Measurements from ENCODE around the gene ACP7. TPM values are rescaled to one million over a fixed set of nuclear protein-coding genes. Genes with fewer than 3 reads are reported as not detected.

Gene ACP7, protein sequence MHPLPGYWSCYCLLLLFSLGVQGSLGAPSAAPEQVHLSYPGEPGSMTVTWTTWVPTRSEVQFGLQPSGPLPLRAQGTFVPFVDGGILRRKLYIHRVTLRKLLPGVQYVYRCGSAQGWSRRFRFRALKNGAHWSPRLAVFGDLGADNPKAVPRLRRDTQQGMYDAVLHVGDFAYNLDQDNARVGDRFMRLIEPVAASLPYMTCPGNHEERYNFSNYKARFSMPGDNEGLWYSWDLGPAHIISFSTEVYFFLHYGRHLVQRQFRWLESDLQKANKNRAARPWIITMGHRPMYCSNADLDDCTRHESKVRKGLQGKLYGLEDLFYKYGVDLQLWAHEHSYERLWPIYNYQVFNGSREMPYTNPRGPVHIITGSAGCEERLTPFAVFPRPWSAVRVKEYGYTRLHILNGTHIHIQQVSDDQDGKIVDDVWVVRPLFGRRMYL
- total RNA-seq (2022; extraction: Qiagen RNA extraction; ENCODE audit: low read depth) = 0.14 to 0.24 TPM (median 0.17 TPM) in 4 of 5 replicates, not detected in the other

DNA sequence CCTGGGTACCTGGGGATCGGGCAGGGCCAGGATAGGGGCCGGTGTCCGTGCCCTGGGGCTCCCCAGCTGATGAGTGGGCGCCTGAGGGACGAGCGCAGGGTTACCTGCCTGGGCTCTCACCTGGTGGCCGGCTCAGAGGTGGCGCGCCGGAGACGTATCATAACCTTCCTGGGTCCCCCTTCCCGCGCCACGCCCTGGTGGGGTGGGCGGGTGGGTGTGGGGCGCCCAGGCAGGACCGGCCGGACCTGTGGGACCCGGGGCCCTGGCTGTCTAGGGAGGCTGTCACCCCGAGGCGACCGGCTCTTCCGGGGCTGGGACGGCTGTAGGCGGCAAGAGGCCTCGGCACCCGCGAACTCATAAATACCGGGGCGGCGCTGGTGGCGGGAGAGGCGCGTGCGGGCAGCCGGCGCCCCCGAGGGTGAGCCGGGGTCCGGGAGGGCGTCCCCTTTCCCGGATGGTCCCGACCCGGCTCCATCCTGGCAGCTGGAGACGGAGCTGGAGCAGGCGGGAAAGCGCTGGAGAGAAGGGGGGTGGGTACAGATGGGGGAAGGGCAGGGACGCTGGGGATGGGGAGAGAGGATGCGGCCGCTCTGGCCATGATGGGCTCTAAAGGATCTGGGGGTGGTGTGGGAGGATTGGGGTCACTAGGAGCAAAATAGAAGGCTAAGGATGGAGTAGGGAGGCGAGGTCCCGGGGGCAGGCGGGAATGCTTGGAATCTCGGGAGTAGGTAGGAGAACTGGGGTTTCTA lies at the start of gene ACP7:
Gene ACP7 (plus strand): TSS at position 386 of the 749 bp plus-strand sequence. CDS start 902 bp downstream, outside the sequence.

DNA sequence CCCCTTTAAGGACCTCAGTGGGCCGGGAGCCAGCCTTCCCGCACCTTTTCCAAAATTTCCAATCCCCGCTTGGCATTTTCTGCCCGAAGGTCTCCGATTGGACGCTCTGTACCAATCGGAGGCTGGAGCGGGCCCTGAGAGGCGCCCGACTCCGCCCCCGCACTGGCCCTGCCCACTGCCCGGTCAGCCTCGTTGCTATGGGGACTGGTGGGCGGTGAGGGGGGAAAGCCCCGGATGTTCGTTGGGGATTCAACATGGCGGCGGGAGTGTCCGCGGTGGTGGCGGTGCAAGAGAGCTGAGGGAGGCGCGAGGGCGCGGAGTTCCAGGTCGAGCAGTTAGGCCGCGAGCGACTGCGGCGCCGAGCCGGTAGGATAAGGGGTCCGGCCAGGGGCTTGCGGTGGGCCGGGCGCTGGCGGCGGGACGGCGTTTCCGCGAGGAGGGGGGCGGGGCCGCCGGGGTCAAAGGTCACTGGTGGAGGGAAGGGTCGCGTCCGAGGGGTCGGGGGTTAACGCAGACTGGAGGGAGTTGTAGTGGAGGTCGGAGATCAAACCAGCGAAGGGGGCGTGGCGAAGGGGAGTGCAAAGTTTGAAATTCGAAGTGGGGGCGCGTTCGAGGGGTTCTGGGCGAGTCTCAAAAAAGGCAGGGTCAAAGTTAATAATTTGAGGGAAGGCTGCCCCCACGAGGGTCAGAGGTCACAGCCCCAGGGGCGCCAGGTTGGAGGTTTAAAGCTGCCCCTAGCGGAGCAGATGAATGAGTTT lies 41.6 kb downstream of the ACP7 start, which contains the start of gene PAK4:
Gene PAK4 (plus strand): TSS at position 233 of the 758 bp plus-strand sequence. CDS start 43,768 bp downstream, outside the sequence.

Other genes starting within 250 kb of the ACP7 start
- gene HNRNPL, start 234.4 kb upstream of the ACP7 start, total RNA-seq (2022; extraction: Qiagen RNA extraction; ENCODE audit: low read depth) = 346 to 375 TPM (median 352 TPM) in 5 replicates
- 1.8 to 4.3 TPM (median 2.4 TPM) in 5 replicates for gene RINL, start 206.1 kb upstream of the ACP7 start, total RNA-seq (2022; extraction: Qiagen RNA extraction; ENCODE audit: low read depth)
- 30.9 to 39.0 TPM (median 35.8 TPM) in 5 replicates for gene SIRT2, start 184.8 kb upstream of the ACP7 start, total RNA-seq (2022; extraction: Qiagen RNA extraction; ENCODE audit: low read depth)
- gene NFKBIB, start 184.4 kb upstream of the ACP7 start, total RNA-seq (2022; extraction: Qiagen RNA extraction; ENCODE audit: low read depth) = 64.6 to 117 TPM (median 111 TPM) in 5 replicates
- gene CCER2, start 172.2 kb upstream of the ACP7 start, total RNA-seq (2022; extraction: Qiagen RNA extraction; ENCODE audit: low read depth) = 0.60 to 1.0 TPM (median 0.77 TPM) in 5 replicates
- gene SARS2, start 153.6 kb upstream of the ACP7 start, total RNA-seq (2022; extraction: Qiagen RNA extraction; ENCODE audit: low read depth) = 47.0 to 60.3 TPM (median 55.3 TPM) in 5 replicates
- gene MRPS12, start 153.4 kb upstream of the ACP7 start, total RNA-seq (2022; extraction: Qiagen RNA extraction; ENCODE audit: low read depth) = 197 to 307 TPM (median 299 TPM) in 5 replicates
- gene FBXO17, start 108.6 kb upstream of the ACP7 start, total RNA-seq (2022; extraction: Qiagen RNA extraction; ENCODE audit: low read depth) = 63.6 to 91.5 TPM (median 81.3 TPM) in 5 replicates
- gene FBXO27, start 51.8 kb upstream of the ACP7 start, total RNA-seq (2022; extraction: Qiagen RNA extraction; ENCODE audit: low read depth) = 3.5 to 7.1 TPM (median 4.6 TPM) in 5 replicates
- gene PAK4, start 41.4 kb downstream of the ACP7 start, total RNA-seq (2022; extraction: Qiagen RNA extraction; ENCODE audit: low read depth) = 84.6 to 124 TPM (median 114 TPM) in 5 replicates
- 1.1 to 1.7 TPM (median 1.5 TPM) in 5 replicates for gene NCCRP1, start 112.6 kb downstream of the ACP7 start, total RNA-seq (2022; extraction: Qiagen RNA extraction; ENCODE audit: low read depth)
- not detected in 5 replicates for gene SYCN, start 119.9 kb downstream of the ACP7 start, total RNA-seq (2022; extraction: Qiagen RNA extraction; ENCODE audit: low read depth)
- gene IFNL3, start 160.6 kb downstream of the ACP7 start, total RNA-seq (2022; extraction: Qiagen RNA extraction; ENCODE audit: low read depth) = not detected in 5 replicates
- gene IFNL4, start 164.5 kb downstream of the ACP7 start, total RNA-seq (2022; extraction: Qiagen RNA extraction; ENCODE audit: low read depth) = not detected in 5 replicates
- gene IFNL2, start 184.0 kb downstream of the ACP7 start, total RNA-seq (2022; extraction: Qiagen RNA extraction; ENCODE audit: low read depth) = not detected in 5 replicates
- gene IFNL1, start 212.0 kb downstream of the ACP7 start, total RNA-seq (2022; extraction: Qiagen RNA extraction; ENCODE audit: low read depth) = 0.23 to 0.28 TPM in 2 of 5 replicates, not detected in the others
- 8.1 to 13.5 TPM (median 12.4 TPM) in 5 replicates for gene LRFN1, start 236.5 kb downstream of the ACP7 start, total RNA-seq (2022; extraction: Qiagen RNA extraction; ENCODE audit: low read depth)

Measured in A549 treated with RU486 at 1 μM for 4 hours (cell line).